PFSK-1 (cell line): ENCODE measurements around the gene TFE3.

Source experiments
- POLR2AphosphoS5 ChIP-seq: IDR thresholded peaks from 2 replicates; pipeline ENCODE4 v1.6.1; 2012; ENCODE audit warnings: low read depth, mild to moderate bottlenecking, control low read depth, low read length, moderate library complexity
- REST ChIP-seq, 2 experiments: IDR thresholded peaks; 2 replicates each; pipeline versions ENCODE4 v1.6.1 to v1.8.0; 2011 to 2012; ENCODE audit warnings: low read depth in 2 of 2, low read length in 2 of 2, control low read depth in 1 of 2, inconsistent platforms in 1 of 2, mild to moderate bottlenecking in 1 of 2, moderate library complexity in 1 of 2; ENCODE audit not compliant: insufficient read depth in 1 of 2
- SIN3A ChIP-seq: IDR thresholded peaks from 2 replicates; pipeline ENCODE4 v1.6.1; 2012; ENCODE audit warnings: mild to moderate bottlenecking, low read length, moderate library complexity, borderline replicate concordance; ENCODE audit not compliant: insufficient read depth
- TAF1 ChIP-seq: IDR thresholded peaks from 2 replicates; pipeline ENCODE4 v1.6.1; 2012; ENCODE audit warnings: low read length, control low read depth, borderline replicate concordance; ENCODE audit not compliant: insufficient read depth

GRCh38 chrX:49039598-49040375 lies 3.4 kb downstream of the TFE3 start:
- TF ChIP-seq POLR2AphosphoS5: no peak
- no peak for TF ChIP-seq SIN3A
- TF ChIP-seq TAF1: no peak
- no peak for TF ChIP-seq REST (IDR thresholded peaks at IDR 0.05; ENCODE audit: insufficient read depth in 1 of 2, low read depth in 2 of 2, low read length in 2 of 2)
